PC-9 (cell line): ENCODE results near the gene MYOM1. TPM values are rescaled to one million over a fixed set of nuclear protein-coding genes. Genes with fewer than 3 reads are reported as not detected.

Source experiments
- BruUV-seq: library from RNA; stranded (reverse); fragments of 400-500 nt; replicated peaks from 2 replicates; lab custom pipeline; 2021; lab: Mats Ljungman, UMichigan
- CTCF ChIA-PET: fragments of 300-600 bp; sonication (Branson Sonifier 250); formaldehyde crosslinking; loops from one replicate; lab custom pipeline; 2022; ENCODE audit warnings: antibody characterized with exemption; lab: Charles Lee
- POLR2A ChIA-PET: fragments of 300-600 bp; sonication (Branson Sonifier 250); formaldehyde crosslinking; loops from one replicate; lab custom pipeline; 2022; ENCODE audit warnings: antibody characterized with exemption; ENCODE audit not compliant: unreplicated experiment; lab: Charles Lee
- DNase-seq, 2 experiments: peaks; one replicate each; pipeline versions ENCODE4 v3.0.0 to v3.0.0-alpha.2; 2015 to 2022; ENCODE audit warnings: mixed read lengths in 1 of 2
- H2AFZ ChIP-seq: fragments of 200-600 bp; sonication (generic); 2 replicates; pipeline ENCODE4 v1.8.1; 2017; ENCODE audit warnings: antibody characterized with exemption
- H3F3A ChIP-seq: fragments of 200-600 bp; sonication (generic); 2 replicates; pipeline ENCODE4 v1.8.1; 2017; ENCODE audit warnings: antibody characterized with exemption, mild to moderate bottlenecking, low read depth; ENCODE audit not compliant: insufficient read depth
- H3K27ac ChIP-seq: fragments of 200-600 bp; sonication (generic); 2 replicates; pipeline ENCODE4 v1.6.1; 2016; ENCODE audit warnings: mixed run types
- H3K27me3 ChIP-seq: fragments of 200-600 bp; sonication (generic); 2 replicates; pipeline ENCODE4 v1.6.1; 2016; ENCODE audit warnings: low read depth, mixed run types; ENCODE audit not compliant: insufficient read depth
- H3K36me3 ChIP-seq: fragments of 200-600 bp; sonication (generic); 2 replicates; pipeline ENCODE4 v1.6.1; 2016; ENCODE audit warnings: low read depth, mixed run types
- H3K4me1 ChIP-seq: fragments of 200-600 bp; sonication (generic); replicated peaks from 2 replicates; pipeline ENCODE4 v1.6.1; 2016; ENCODE audit warnings: mixed run types; ENCODE audit not compliant: insufficient read depth
- H3K4me2 ChIP-seq: fragments of 200-600 bp; sonication (generic); 2 replicates; pipeline ENCODE4 v1.6.1; 2017; ENCODE audit warnings: mixed run types
- H3K4me3 ChIP-seq: fragments of 200-600 bp; sonication (generic); 2 replicates; pipeline ENCODE4 v1.6.1; 2016; ENCODE audit warnings: mixed run types
- H3K79me2 ChIP-seq: fragments of 200-600 bp; sonication (generic); 2 replicates; pipeline ENCODE4 v1.6.1; 2017; ENCODE audit warnings: low read depth, mixed run types
- H3K9me2 ChIP-seq: fragments of 200-600 bp; sonication (generic); 2 replicates; pipeline ENCODE4 v1.8.1; 2017; ENCODE audit warnings: mild to moderate bottlenecking; ENCODE audit not compliant: insufficient read depth
- H3K9me3 ChIP-seq: fragments of 200-600 bp; sonication (generic); 2 replicates; pipeline ENCODE4 v1.8.1; 2016; ENCODE audit warnings: low read depth; ENCODE audit not compliant: insufficient read depth
- H4K20me1 ChIP-seq: fragments of 200-600 bp; sonication (generic); 2 replicates; pipeline ENCODE4 v1.8.1; 2017; ENCODE audit not compliant: insufficient read depth
- EZH2 ChIP-seq: fragments of 200-600 bp; sonication (generic); IDR thresholded peaks from 2 replicates; pipeline ENCODE4 v1.8.0; 2017; ENCODE audit warnings: antibody characterized with exemption, low read depth
- intact Hi-C: fragments of 100-400 bp; cut with micrococcal nuclease; formaldehyde crosslinking; loops from one replicate; pipeline ENCODE4 v1.10.0; 2022; ENCODE audit not compliant: unreplicated experiment
- total RNA-seq: library from RNA; stranded (reverse); gene quantifications from 2 replicates; pipeline ENCODE4 v1.2.3, GENCODE V29; 2021
- TF ChIP-seq, protein P1 (sequence below): fragments of 200-600 bp; sonication (generic); conservative IDR thresholded peaks from 2 replicates; pipeline ENCODE4 v1.6.1; 2017; ENCODE audit warnings: mixed run types, antibody characterized with exemption, mild to moderate bottlenecking, moderate library complexity

MYOM1 gene
- total RNA-seq, 1 experiment from 2014 or later, result 1.3 TPM

DNA sequence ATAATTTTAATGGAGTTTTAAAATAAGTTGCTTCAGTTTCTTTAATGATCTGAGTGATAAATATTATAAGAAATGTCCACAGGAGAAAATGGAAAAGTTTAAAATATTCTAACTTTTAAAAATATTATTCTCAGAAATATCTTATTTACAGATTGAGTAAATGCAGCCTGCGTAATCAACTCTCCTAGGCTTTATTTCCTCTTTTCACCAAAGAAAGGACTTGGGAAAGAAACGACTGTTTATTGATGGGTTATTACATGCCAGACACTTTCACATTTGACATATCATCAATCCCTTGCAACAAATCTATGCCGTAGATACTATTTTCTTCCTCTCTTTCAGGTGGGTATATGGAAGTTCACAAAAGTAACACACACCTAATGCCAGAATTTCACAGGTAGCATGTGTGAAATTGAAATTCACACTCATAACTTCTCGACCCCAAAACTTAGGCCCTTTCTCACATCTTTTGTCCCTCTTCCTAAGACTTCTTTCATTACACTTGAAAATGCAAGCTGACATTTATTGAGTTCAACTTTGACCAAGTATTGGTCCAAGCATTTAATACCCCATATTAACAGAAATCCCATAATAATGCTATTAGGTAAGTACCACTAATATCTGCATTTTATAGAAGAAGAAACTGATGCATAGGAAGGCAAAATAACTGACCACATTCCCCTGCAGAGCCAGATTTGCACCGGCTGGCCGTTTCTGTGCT is 49.2 kb downstream of the MYOM1 start:
- no TSS peak for BruUV-seq
- H3K4me2 ChIP-seq, result no peak overlapping the region
- no peak overlapping the region for H2AFZ ChIP-seq
- ChIA-PET CTCF (no interaction called here), POLR2A (no interaction called here)
- H3K9me3 ChIP-seq, result no peaks in the 10 kb centered on the region
- H4K20me1 ChIP-seq, result no peaks in the 10 kb centered on the region
- no peaks in the 10 kb centered on the region for H3K4me1 ChIP-seq
- intact Hi-C loops, result no loop called here
- no peak for DNase-seq
- no peak overlapping the region for H3K4me3 ChIP-seq
- H3K27ac ChIP-seq, result no peak overlapping the region
- H3K9me2 ChIP-seq, result no peaks in the 10 kb centered on the region
- H3K27me3 ChIP-seq, result no peaks in the 10 kb centered on the region
- no peaks in the 10 kb centered on the region for H3K36me3 ChIP-seq
- H3F3A ChIP-seq, result no peaks in the 10 kb centered on the region; the same call in 1 of the 2 replicates
- no peak for TF ChIP-seq EZH2
- TF ChIP-seq, protein P1, sequence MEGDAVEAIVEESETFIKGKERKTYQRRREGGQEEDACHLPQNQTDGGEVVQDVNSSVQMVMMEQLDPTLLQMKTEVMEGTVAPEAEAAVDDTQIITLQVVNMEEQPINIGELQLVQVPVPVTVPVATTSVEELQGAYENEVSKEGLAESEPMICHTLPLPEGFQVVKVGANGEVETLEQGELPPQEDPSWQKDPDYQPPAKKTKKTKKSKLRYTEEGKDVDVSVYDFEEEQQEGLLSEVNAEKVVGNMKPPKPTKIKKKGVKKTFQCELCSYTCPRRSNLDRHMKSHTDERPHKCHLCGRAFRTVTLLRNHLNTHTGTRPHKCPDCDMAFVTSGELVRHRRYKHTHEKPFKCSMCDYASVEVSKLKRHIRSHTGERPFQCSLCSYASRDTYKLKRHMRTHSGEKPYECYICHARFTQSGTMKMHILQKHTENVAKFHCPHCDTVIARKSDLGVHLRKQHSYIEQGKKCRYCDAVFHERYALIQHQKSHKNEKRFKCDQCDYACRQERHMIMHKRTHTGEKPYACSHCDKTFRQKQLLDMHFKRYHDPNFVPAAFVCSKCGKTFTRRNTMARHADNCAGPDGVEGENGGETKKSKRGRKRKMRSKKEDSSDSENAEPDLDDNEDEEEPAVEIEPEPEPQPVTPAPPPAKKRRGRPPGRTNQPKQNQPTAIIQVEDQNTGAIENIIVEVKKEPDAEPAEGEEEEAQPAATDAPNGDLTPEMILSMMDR, result no peak
- no peaks in the 10 kb centered on the region for H3K79me2 ChIP-seq

DNA sequence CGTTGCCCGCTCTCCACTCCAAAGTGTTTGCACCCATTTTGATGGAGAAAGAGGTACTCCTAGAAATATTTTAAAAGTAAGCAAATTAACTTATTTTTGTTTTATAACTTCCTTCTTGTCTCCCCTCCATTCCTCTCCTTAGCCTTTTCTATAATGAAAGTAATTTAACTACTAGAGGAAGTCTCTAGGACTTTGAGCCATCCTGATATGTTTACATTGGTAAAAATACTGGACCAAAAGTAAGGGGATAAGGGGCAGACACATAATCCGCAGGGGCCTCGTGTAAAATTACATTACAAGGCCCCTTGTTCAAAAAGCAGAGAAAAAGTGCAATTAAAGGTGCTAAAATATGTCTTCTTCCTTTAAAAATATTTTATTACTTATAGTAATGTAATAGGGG is 55.4 kb downstream of the MYOM1 start:
- CTCF ChIA-PET, result no interaction called here
- Histone ChIP-seq H3K79me2 (no peaks in the 10 kb centered on the region), H4K20me1 (no peaks in the 10 kb centered on the region), H2AFZ (no peak overlapping the region), H3F3A (no peaks in the 10 kb centered on the region; the same call in none of the 2 replicates), H3K4me3 (no peak overlapping the region), H3K4me1 (no peaks in the 10 kb centered on the region), H3K27me3 (no peaks in the 10 kb centered on the region), H3K9me2 (no peaks in the 10 kb centered on the region), H3K36me3 (no peaks in the 10 kb centered on the region), H3K9me3 (no peaks in the 10 kb centered on the region), H3K4me2 (no peak overlapping the region), H3K27ac (no peak overlapping the region)
- no peak for TF ChIP-seq EZH2
- TF ChIP-seq, protein P1, result no peak
- intact Hi-C loops, result no loop called here
- no TSS peak for BruUV-seq
- POLR2A ChIA-PET, result no interaction called here
- no peak for DNase-seq

DNA sequence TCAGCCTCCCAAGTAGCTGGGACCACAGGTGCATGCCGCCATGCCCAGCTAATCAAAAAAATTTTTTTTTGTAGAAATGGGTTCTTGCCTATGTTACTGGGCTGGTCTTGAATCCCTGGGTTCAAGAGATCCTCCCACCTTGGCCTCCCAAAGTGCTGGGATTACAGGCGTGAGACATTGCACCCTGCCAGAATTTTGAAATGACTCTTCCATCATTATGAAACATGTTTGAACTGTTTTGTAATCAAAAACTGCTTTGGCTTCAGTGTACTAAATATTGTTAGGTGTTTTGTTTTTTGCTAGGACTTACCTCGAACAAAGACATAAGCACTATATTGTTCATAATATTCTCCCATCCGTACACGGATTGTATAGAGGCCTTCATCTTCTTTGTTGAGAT is 55.8 kb downstream of the MYOM1 start:
- H3K4me3 ChIP-seq, result no peak overlapping the region
- H3K9me3 ChIP-seq, result no peaks in the 10 kb centered on the region
- no peak overlapping the region for H3K4me2 ChIP-seq
- no TSS peak for BruUV-seq
- no peak overlapping the region for H2AFZ ChIP-seq
- intact Hi-C loops, result no loop called here
- TF ChIP-seq, protein P1, result no peak
- TF ChIP-seq EZH2, result no peak
- H3K4me1 ChIP-seq, result no peaks in the 10 kb centered on the region
- no peaks in the 10 kb centered on the region for H3K79me2 ChIP-seq
- H3K9me2 ChIP-seq, result no peaks in the 10 kb centered on the region
- no peak for DNase-seq
- no peak overlapping the region for H3K27ac ChIP-seq
- H3K36me3 ChIP-seq, result no peaks in the 10 kb centered on the region
- CTCF ChIA-PET, result no interaction called here
- POLR2A ChIA-PET, result no interaction called here
- no peaks in the 10 kb centered on the region for H4K20me1 ChIP-seq
- no peaks in the 10 kb centered on the region for H3K27me3 ChIP-seq
- H3F3A ChIP-seq, result no peaks in the 10 kb centered on the region; the same call in none of the 2 replicates
